Measurements from ENCODE around the gene PAM. TPM values are rescaled to one million over a fixed set of nuclear protein-coding genes. Genes with fewer than 3 reads are reported as not detected.

The PAM gene
- total and polyA plus RNA-seq, 4 donors = 8.2 to 27.5 (median 13.7) TPM

- 84% methylated on average over 4 of the region's 4 CpGs for WGBS
- H3K4me3 ChIP-seq (ENCODE audit: low read depth in 1 of 3, low read length in 3 of 3) = no peak overlapping the region
- no peaks in the 10 kb centered on the region for H3K4me1 ChIP-seq (ENCODE audit: control insufficient read depth in 4 of 4, insufficient read depth in 4 of 4, low read length in 3 of 4)
- H3K27ac ChIP-seq (ENCODE audit: low read depth in 1 of 2, low read length in 2 of 2) = no peak overlapping the region
- no peak for DNase-seq (ENCODE audit: low spot score)
- TF ChIP-seq RXRA (IDR thresholded peaks at IDR 0.05) = no peak
- TF ChIP-seq ATF3 (IDR thresholded peaks at IDR 0.05) = no peak
- TF ChIP-seq GABPA (IDR thresholded peaks at IDR 0.05 in 1 of 2, conservative IDR thresholded peaks at IDR 0.05 in 1 of 2) = no peak
- TF ChIP-seq HNF4G (IDR thresholded peaks at IDR 0.05) = no peak
- TF ChIP-seq FOXA2 (IDR thresholded peaks at IDR 0.05) = no peak
- TF ChIP-seq EGR1 (IDR thresholded peaks at IDR 0.05; ENCODE audit: low read depth in 2 of 2) = no peak
- no peak for TF ChIP-seq YY1 (IDR thresholded peaks at IDR 0.05)
- no peak for TF ChIP-seq REST (IDR thresholded peaks at IDR 0.05)
- TF ChIP-seq CTCF (IDR thresholded peaks at IDR 0.05; ENCODE audit: low read depth, low read length, missing input control) = no peak
- H3K9ac ChIP-seq (ENCODE audit: low read depth in 1 of 2, low read length in 2 of 2) = no peak overlapping the region
- H3K9me3 ChIP-seq (ENCODE audit: control insufficient read depth in 4 of 4, low read length in 3 of 4) = peaks cover 0 to 6% (median 0%) of the 10 kb centered on the region in 4 donors
- no peaks in the 10 kb centered on the region for H3K36me3 ChIP-seq (ENCODE audit: control insufficient read depth in 4 of 4, insufficient read depth in 3 of 4, low read depth in 1 of 4, low read length in 3 of 4)
- no peaks in the 10 kb centered on the region for H3K27me3 ChIP-seq (ENCODE audit: control insufficient read depth in 4 of 4, insufficient read depth in 4 of 4, low read length in 3 of 4)
Observed at GRCh38 chr5:102718819-102719218, 36.3 kb upstream of the PAM start.

GRCh38 chr5:102719886-102720285 lies 35.2 kb upstream of the PAM start:
- no peak for TF ChIP-seq NR2F2 (IDR thresholded peaks at IDR 0.05)
- no peaks in the 10 kb centered on the region for H3K27me3 ChIP-seq (ENCODE audit: control insufficient read depth in 4 of 4, insufficient read depth in 4 of 4, low read length in 3 of 4)
- peaks cover 0 to 6% (median 0%) of the 10 kb centered on the region in 4 donors for H3K9me3 ChIP-seq (ENCODE audit: control insufficient read depth in 4 of 4, low read length in 3 of 4)
- WGBS = 85% methylated on average over 1 of the region's 1 CpG
- H3K27ac ChIP-seq (ENCODE audit: low read depth in 1 of 2, low read length in 2 of 2) = no peak overlapping the region
- H3K4me3 ChIP-seq (ENCODE audit: low read depth in 1 of 3, low read length in 3 of 3) = no peak overlapping the region
- no peaks in the 10 kb centered on the region for H3K4me1 ChIP-seq (ENCODE audit: control insufficient read depth in 4 of 4, insufficient read depth in 4 of 4, low read length in 3 of 4)
- H3K9ac ChIP-seq (ENCODE audit: low read depth in 1 of 2, low read length in 2 of 2) = no peak overlapping the region
- DNase-seq (ENCODE audit: low spot score) = no peak
- H3K36me3 ChIP-seq (ENCODE audit: control insufficient read depth in 4 of 4, insufficient read depth in 3 of 4, low read depth in 1 of 4, low read length in 3 of 4) = no peaks in the 10 kb centered on the region

GRCh38 chr5:102720969-102721368 lies 34.1 kb upstream of the PAM start:
- no peak for DNase-seq (ENCODE audit: low spot score)
- 85% methylated on average over 1 of the region's 1 CpG for WGBS
- TF ChIP-seq ZBTB33 (IDR thresholded peaks at IDR 0.05) (no peak), GABPA (IDR thresholded peaks at IDR 0.05 in 1 of 2, conservative IDR thresholded peaks at IDR 0.05 in 1 of 2) (no peak), MAX (IDR thresholded peaks at IDR 0.05) (no peak), FOXA2 (IDR thresholded peaks at IDR 0.05) (no peak), NR2F2 (IDR thresholded peaks at IDR 0.05) (no peak), FOXA1 (IDR thresholded peaks at IDR 0.05) (no peak), RXRA (IDR thresholded peaks at IDR 0.05) (no peak), HNF4G (IDR thresholded peaks at IDR 0.05) (no peak), HNF4A (conservative IDR thresholded peaks at IDR 0.05) (no peak), YY1 (IDR thresholded peaks at IDR 0.05) (no peak), CTCF (IDR thresholded peaks at IDR 0.05; ENCODE audit: low read depth, low read length, missing input control) (no peak), JUND (IDR thresholded peaks at IDR 0.05) (no peak), TAF1 (conservative IDR thresholded peaks at IDR 0.05) (no peak), ATF3 (IDR thresholded peaks at IDR 0.05) (no peak), EGR1 (IDR thresholded peaks at IDR 0.05; ENCODE audit: low read depth in 2 of 2) (no peak)
- Histone ChIP-seq H3K4me3 (ENCODE audit: low read depth in 1 of 3, low read length in 3 of 3) (no peak overlapping the region), H3K36me3 (ENCODE audit: control insufficient read depth in 4 of 4, insufficient read depth in 3 of 4, low read depth in 1 of 4, low read length in 3 of 4) (no peaks in the 10 kb centered on the region), H3K9ac (ENCODE audit: low read depth in 1 of 2, low read length in 2 of 2) (no peak overlapping the region), H3K9me3 (ENCODE audit: control insufficient read depth in 4 of 4, low read length in 3 of 4) (peaks cover 0 to 6% (median 0%) of the 10 kb centered on the region in 4 donors), H3K27me3 (ENCODE audit: control insufficient read depth in 4 of 4, insufficient read depth in 4 of 4, low read length in 3 of 4) (no peaks in the 10 kb centered on the region), H3K27ac (ENCODE audit: low read depth in 1 of 2, low read length in 2 of 2) (no peak overlapping the region), H3K4me1 (ENCODE audit: control insufficient read depth in 4 of 4, insufficient read depth in 4 of 4, low read length in 3 of 4) (no peaks in the 10 kb centered on the region)
